KG1 (cell line): ENCODE measurements around the gene STPG2.
"Not testable (repeated sequence)": the region's sequence is repeated elsewhere in the genome, so short reads cannot be mapped to it uniquely, and the experiment has no call there.

ENCODE experiments used
- DNase-seq: peaks from one replicate; lab custom pipeline; 2025; lab: John Stamatoyannopoulos, UW

The STPG2 gene

GRCh38 chr4:97639961-97640360, 503.3 kb downstream of the STPG2 start:
- no peak for DNase-seq

GRCh38 chr4:97633831-97634230, 509.4 kb downstream of the STPG2 start:
- DNase-seq, result not testable (repeated sequence)

GRCh38 chr4:97627750-97628149, 515.5 kb downstream of the STPG2 start:
- DNase-seq, result no peak

- no peak for DNase-seq
These were observed 519.1 kb downstream of the STPG2 start for GRCh38 chr4:97624204-97624603.

- no peak for DNase-seq
These were observed 537.3 kb downstream of the STPG2 start for GRCh38 chr4:97605932-97606331.

- no peak for DNase-seq
These were observed 550.0 kb downstream of the STPG2 start for GRCh38 chr4:97593248-97593647.

GRCh38 chr4:97590266-97590665, 553.0 kb downstream of the STPG2 start:
- DNase-seq, result no peak

GRCh38 chr4:97589481-97590196, 553.6 kb downstream of the STPG2 start:
- DNase-seq, result no peak

GRCh38 chr4:97587912-97588311, 555.4 kb downstream of the STPG2 start:
- no peak for DNase-seq

- no peak for DNase-seq
These were observed 558.0 kb downstream of the STPG2 start for GRCh38 chr4:97585274-97585673.

- DNase-seq, result no peak
These were observed 560.4 kb downstream of the STPG2 start for GRCh38 chr4:97582890-97583289.

GRCh38 chr4:97577004-97577403, 566.3 kb downstream of the STPG2 start:
- DNase-seq, result no peak

- no peak for DNase-seq
These were observed 583.3 kb downstream of the STPG2 start for GRCh38 chr4:97560009-97560408.

- DNase-seq, result no peak
These were observed 585.0 kb downstream of the STPG2 start for GRCh38 chr4:97558204-97558778.

GRCh38 chr4:97550637-97551036, 592.6 kb downstream of the STPG2 start:
- DNase-seq, result not testable (repeated sequence)

- no peak for DNase-seq
These were observed 594.2 kb downstream of the STPG2 start for GRCh38 chr4:97548943-97549583.

GRCh38 chr4:97548186-97548585, 595.1 kb downstream of the STPG2 start:
- no peak for DNase-seq

GRCh38 chr4:97531351-97531750, 611.9 kb downstream of the STPG2 start:
- no peak for DNase-seq

GRCh38 chr4:97530676-97531075, 612.6 kb downstream of the STPG2 start:
- DNase-seq, result no peak

- DNase-seq, result no peak
These were observed 618.0 kb downstream of the STPG2 start for GRCh38 chr4:97525236-97525635.

GRCh38 chr4:97517939-97518338, 625.3 kb downstream of the STPG2 start:
- DNase-seq, result no peak

- DNase-seq, result no peak
These were observed 629.4 kb downstream of the STPG2 start for GRCh38 chr4:97513917-97514316.
